Activated naive CD4-positive, alpha-beta T cell treated with anti-CD3 and anti-CD28 coated beads, Interleukin-2, amount 50 U/mL, for 16 hours (primary cell): ENCODE data around the gene BRAT1.

Experiments
- DNase-seq: peaks from one replicate; pipeline ENCODE4 v3.0.0-alpha.2; 2020

Gene BRAT1

GRCh38 chr7:2509298-2509906 lies 45.9 kb downstream of the BRAT1 start:
- DNase-seq = no peak

DNA sequence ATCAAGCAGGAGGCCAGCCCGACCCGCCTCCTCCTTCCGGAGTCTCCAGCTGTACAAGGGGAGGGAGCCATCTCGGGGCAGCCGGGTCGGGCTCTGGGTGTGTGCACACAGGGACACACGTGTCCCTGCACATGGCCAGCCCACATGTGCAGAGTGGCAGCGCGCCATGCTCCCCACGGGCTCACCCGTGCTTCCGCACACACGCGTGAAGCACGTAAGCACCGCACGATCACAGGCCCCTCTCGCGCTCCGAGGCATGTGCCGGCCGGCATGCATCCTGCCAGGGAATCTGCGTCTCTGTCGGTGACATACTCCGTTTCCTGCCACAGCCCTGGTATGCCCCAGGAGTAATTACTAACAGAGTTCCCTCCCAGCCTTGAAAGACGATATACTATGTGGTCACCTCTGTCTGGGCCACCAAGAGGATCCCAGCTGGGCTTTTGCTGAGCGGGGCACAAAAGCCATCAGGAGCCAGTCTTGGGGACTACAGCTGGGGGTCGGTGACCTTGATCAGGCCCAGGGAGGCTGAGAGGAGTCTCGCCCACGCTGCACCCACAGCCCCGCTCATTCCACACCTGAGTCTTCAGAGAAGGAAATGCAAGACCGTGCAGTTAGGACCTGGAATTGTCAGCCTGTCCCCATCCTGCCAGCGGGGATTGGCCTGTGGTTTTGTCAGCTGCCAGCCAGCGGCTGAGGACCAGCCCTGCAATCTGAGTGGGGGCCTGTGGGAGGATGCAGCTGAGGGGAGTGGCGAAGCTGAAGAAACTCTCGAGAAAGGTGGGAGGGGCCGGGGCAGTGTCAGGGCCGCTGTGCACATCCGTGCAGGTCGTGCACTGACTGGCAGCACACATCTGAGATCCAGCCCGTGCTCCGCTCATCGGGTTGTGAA lies 46.8 kb downstream of the BRAT1 start:
- peak; percentile 71 for DNase-seq

DNA sequence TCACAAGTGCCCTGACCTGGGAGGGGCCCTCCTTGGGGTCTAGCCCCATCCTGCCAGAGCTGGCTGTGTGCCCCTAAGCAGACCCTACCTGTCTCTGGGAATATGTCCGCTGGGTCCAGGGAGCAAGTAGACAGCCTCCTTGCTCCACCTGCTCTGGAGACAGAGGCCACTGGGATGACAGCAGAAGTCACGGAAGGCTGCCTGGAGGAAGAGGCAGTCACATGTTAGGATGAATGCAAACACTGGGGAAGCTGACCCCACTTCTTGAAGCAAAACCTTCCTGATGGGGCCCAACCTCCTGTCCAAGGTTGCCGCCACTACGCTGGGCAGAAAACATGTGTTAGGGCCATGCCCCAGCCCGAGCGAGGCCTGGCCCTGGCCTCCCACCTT lies 47.4 kb downstream of the BRAT1 start:
- DNase-seq = no peak

- DNase-seq = no peak
Measured at GRCh38 chr7:2507208-2507916, 48.0 kb downstream of the BRAT1 start.

DNA sequence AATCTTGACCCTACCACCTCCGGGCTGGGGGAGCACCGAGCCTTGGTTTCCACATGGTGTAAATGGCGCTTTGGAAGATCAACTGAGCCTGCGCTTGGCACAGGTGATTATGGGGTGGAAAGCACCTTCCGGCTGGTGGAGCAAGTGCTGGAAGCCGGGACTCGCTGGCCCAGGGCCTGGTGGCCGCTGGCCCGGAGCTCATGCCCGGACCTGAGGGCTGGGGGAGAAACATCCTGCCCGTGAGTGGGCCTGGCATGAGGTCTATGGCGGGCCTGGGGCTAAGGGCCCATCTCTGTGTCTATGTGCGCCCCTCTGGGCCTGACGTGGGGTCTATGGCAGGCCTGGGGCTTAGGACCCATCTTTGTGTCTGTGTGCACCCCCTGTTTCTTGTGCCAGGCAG lies 49.9 kb downstream of the BRAT1 start:
- DNase-seq = no peak

DNA sequence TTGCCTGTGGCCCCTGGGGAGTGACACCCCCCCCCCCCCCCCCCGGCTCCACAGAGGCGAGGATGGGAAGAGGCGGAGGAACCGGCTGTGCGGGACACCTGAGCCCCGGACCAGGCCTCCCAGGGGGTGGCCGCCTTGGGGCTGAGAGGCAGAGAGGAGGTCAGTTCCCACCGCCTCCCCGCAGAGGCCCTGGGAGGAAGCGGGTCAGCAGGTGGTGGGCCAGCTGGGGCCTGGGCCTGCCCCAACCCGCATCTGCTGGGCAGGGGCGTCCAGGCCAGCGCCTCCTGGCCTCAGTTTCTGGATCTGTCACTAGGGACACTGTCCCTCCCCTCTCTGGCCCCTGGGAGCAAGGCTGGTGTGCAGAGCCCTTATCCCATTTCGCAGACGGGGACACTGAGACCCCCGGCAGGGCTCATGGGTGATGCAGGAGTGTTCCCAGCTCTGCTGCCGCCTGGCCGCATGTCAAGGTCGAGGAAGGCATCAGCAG lies 50.4 kb downstream of the BRAT1 start:
- DNase-seq = no peak

DNA sequence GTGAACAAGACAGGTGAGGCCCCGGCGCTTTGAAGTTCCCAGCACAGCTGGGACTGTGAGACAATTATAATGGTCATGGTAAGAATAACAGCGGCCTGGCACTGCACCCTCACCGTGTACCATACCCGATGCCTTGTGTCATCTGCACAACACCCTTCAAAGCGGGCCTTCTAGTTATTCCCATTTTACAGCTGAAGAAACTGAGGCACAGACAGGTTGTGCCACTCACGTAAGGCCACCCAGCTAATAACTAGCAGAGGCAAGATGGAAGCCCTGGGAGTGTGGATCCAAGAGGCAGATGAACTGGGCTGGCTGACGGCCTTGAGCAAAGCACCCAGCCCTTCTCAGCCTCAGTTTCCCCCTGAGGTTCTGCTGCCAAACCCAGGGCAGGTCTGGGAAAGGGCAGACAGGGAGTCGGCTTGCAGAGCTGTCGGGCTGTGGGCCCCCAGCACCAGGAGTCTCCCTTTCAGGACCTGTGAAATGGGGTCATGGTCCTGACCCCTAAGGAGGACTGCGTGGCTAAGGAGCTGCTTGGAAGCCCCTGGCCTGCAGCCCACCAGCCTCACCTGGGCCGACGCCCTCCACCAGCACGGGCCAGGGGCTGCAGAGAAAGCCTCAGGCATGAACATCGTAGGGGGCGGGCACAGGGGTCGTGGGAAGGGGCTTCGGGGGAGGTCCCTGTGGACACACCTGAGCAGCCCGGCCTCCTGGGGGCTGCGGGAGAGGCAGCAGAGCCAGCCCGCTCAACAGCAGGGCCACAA lies 51.0 kb downstream of the BRAT1 start:
- no peak for DNase-seq

- no peak for DNase-seq
Measured at GRCh38 chr7:2503056-2503941, 52.0 kb downstream of the BRAT1 start.

- no peak for DNase-seq
Measured at GRCh38 chr7:2502647-2502966, 52.7 kb downstream of the BRAT1 start.

DNA sequence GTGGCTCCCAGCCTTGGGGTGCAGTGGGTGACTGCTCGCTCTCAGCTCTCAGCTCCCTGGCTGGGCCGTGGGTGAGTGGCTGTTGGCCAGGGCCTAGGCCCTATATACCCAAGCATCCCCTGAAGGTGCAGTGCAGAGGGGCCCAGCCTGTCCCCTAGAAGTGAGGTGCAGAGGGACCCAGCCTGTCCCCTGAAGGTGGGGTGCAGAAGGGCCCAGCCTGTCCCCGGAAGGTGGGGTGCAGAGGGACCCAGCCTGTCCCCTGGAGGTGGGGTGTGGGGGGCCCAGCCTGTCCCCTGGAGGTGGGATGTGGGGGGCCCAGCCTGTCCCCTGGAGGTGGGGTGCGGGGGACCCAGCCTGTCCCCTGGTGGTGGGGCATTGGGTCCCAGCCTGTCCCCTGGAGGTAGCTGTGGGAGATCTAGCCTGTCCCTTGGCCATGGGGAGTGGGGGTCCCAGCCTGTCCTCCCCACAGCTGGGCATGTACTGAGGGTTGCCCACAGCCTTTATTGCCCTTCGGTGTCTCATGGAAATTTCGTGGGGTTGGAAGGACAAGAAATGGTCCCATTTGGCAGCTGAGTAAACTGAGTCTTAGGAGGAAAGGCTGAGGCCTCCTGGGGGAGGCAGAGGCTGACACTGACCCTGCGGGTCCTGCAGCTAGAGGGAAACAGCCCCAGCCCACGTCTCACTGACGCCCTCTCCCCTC lies 53.2 kb downstream of the BRAT1 start:
- no peak for DNase-seq

DNA sequence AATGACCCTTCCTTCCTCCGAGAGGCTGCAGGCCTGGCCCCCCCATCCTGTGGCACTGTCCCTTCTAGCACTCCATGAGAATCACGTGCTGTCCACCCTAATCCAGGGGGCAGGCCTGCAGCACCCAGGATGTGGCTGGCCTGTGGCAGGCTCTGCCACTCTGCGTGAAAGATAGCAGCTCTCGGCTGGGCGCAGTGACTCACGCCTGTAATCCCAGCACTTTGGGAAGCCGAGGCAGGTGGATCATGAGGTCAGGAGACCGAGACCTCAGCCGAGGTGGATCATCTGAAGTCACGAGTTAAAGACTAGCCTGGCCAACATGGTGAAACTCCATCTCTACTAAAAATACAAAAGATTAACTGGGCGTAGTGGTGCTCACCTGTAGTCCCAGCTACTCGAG lies 54.6 kb downstream of the BRAT1 start:
- DNase-seq = no peak

GRCh38 chr7:2499719-2500430 lies 55.4 kb downstream of the BRAT1 start:
- no peak for DNase-seq

- no peak for DNase-seq
Measured at GRCh38 chr7:2499181-2499580, 56.1 kb downstream of the BRAT1 start.

DNA sequence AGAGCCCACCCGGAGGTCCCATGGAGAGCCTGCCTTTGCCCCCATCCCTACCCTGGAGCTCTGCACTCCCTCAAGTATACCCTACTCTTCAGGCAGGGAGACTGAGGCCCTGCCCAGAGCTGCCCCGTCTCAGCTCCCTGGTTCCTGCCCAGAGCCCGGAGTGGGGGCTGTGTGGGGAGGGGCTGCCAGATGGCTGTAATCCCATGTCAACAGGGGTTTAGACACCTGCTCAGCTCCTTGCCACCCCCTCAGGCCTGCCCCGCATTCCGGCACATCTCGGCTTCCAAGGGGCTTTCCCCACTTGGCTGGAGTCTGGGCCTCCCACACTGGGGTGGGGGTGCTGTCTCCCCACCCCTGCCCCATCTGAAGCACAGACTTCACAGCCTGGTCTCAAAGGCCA lies 56.6 kb downstream of the BRAT1 start:
- DNase-seq = no peak

GRCh38 chr7:2497500-2498336 lies 57.6 kb downstream of the BRAT1 start:
- DNase-seq = no peak

GRCh38 chr7:2497065-2497464 lies 58.3 kb downstream of the BRAT1 start:
- no peak for DNase-seq

DNA sequence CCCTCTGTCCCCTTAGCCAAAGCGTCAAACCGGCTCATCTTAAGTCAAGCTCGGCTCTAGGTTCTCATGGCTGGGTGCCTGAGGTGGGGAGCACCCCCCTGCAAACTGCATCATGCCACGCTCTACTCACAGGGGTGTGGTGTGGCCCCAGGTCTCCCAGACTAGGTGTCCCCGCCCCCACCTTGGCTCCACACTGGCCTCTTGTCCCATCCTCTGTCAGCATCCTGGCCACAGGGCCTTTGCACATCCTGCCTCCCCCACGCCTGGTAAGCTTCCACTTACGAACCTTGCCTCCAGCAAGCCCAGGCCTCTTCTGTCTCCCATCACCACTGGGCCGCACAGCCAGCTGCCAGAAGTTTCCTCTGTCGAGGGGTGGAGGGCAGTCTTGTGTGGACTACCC lies 58.9 kb downstream of the BRAT1 start:
- no peak for DNase-seq

DNA sequence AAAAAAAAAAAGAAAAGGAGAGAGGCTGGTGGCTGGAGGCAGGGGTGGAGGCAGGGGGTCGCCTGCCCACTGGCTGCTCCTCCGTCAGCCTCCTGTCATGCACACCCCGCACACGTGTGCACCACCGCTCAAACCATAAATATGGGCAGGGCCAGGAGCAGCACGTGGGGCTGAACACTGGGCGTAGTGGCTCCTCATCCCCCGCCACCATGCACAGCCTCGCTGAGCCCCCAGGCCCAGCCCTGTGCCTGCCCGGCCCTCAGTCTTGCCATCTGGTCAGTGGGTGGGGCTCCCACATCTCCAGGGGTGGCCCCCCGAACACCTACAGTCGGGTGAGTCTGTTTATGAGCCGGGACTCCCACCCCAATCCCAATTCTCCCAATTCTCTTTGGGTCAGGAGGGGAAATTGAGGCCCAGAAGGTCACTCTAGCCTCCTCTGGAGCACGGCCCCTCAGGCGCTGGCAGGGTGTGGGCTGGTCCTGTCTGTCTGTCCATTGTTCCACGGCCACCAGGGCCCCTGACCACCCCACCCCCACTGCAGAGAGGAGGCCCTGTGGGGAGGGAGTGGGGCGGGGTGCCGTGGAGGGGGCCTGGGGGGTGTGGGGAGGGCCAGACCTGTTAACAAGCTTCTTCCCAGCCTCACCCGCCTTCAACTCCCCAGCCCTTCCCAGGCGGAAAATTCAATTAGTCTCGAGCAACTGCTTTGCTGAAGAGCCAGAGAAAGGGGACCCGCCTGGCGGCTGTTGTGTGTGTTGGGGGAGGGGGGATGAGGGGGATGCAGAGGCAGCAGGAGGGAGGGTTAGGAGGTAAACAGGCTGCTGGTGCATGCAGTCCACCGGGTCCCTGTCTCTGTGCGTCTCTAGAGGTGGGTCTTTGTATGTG lies 59.7 kb downstream of the BRAT1 start:
- DNase-seq = no peak
